Thyroid gland (tissue), 4 donors: ENCODE results near the gene ZNF335. TPM values are rescaled to one million over a fixed set of nuclear protein-coding genes. Genes with fewer than 3 reads are reported as not detected.

Experiments used
- DNase-seq, 2 donors: peaks; one replicate each; pipeline ENCODE4 v3.0.0-alpha.2; 2019
- H3K27ac ChIP-seq, 3 donors: fragments of 200-600 bp; sonication (generic); 1 replicate in 2 of 3; 2 replicates in 1 of 3; pipeline ENCODE4 v1.5.1; 2016 to 2019; ENCODE audit warnings: mild to moderate bottlenecking in 1 of 3, moderate library complexity in 1 of 3
- H3K27me3 ChIP-seq: fragments of 200-600 bp; sonication (generic); one replicate; pipeline ENCODE4 v1.5.1; 2019
- H3K36me3 ChIP-seq, 2 donors: fragments of 200-600 bp; sonication (generic); one replicate each; pipeline ENCODE4 v1.5.1; 2016 to 2019
- H3K4me1 ChIP-seq, 2 donors: fragments of 200-600 bp; sonication (generic); one replicate each; pipeline ENCODE4 v1.5.1; 2017 to 2019
- H3K4me3 ChIP-seq, 3 donors: fragments of 200-600 bp; sonication (generic); replicated peaks in 1 of 3; 1 replicate in 2 of 3; 2 replicates in 1 of 3; pipeline ENCODE4 v1.5.1; 2016; ENCODE audit warnings: mild to moderate bottlenecking in 1 of 3
- H3K9me3 ChIP-seq: fragments of 200-600 bp; sonication (generic); one replicate; pipeline ENCODE4 v1.5.1; 2017
- CTCF ChIP-seq, 6 experiments: fragments of 200-600 bp in 3 of 6; fragments of 450-650 bp in 3 of 6; sonication (generic) in 3 of 6; IDR thresholded peaks; one replicate each; pipeline ENCODE4 v1.5.1; 2016 to 2019; ENCODE audit warnings: antibody characterized with exemption in 6 of 6, mild to moderate bottlenecking in 2 of 6, inconsistent platforms in 1 of 6, moderate library complexity in 1 of 6
- POLR2A ChIP-seq, 2 donors: fragments of 450-650 bp; IDR thresholded peaks; one replicate each; pipeline ENCODE4 v1.6.1; 2017; ENCODE audit warnings: antibody characterized with exemption in 2 of 2, mild to moderate bottlenecking in 2 of 2, moderate library complexity in 1 of 2
- WGBS, 2 donors: methylation state at CpG; one replicate each; pipeline ENCODE4 v1.1.5; 2017; 5-methylcytosine and 5-hydroxymethylcytosine counted together
- intact Hi-C: fragments of 100-400 bp; cut with DNase I; formaldehyde crosslinking; loops from one replicate; pipeline ENCODE4 v1.15.1; 2023
- total RNA-seq, 4 donors: library from RNA; depleted of rRNA; stranded (reverse); fragments of >200 nt; gene quantifications; one replicate each; pipeline ENCODE4 v1.2.3, GENCODE V29; 2016

ZNF335 gene
- total RNA-seq, 4 donors from 2014 or later, result 18.1 to 31.6 (median 25.6) TPM

GRCh38 chr20:45924391-45925261 lies 47.4 kb downstream of the ZNF335 start:
- intact Hi-C loops, result no loop called here

GRCh38 chr20:45921337-45922189 lies 50.4 kb downstream of the ZNF335 start:
- H3K4me3 ChIP-seq, result no peak overlapping the region
- WGBS, 2 donors, result 82 to 83% methylated on average over 11 of the region's 11 CpGs
- no peaks in the 10 kb centered on the region for H3K36me3 ChIP-seq
- H3K9me3 ChIP-seq, result no peaks in the 10 kb centered on the region
- H3K27me3 ChIP-seq, result no peaks in the 10 kb centered on the region
- no peak overlapping the region for H3K27ac ChIP-seq
- no peak for TF ChIP-seq POLR2A (IDR thresholded peaks at IDR 0.05)
- no peak for TF ChIP-seq CTCF (IDR thresholded peaks at IDR 0.05)
- intact Hi-C loops, result no loop called here
- H3K4me1 ChIP-seq, result peaks cover 6 to 32% of the 10 kb centered on the region in 2 donors
- DNase-seq, result no peak

More at GRCh38 chr20:45924391-45925261, 47.4 kb downstream of the ZNF335 start:
- Histone ChIP-seq H3K36me3 (no peaks in the 10 kb centered on the region), H3K9me3 (no peaks in the 10 kb centered on the region), H3K27ac (peak overlapping the region; percentile 49 to 77 (median 73)), H3K4me3 (no peak overlapping the region), H3K4me1 (peaks cover 6 to 17% of the 10 kb centered on the region in 2 donors), H3K27me3 (no peaks in the 10 kb centered on the region)
- TF ChIP-seq CTCF (IDR thresholded peaks at IDR 0.05), result no peak
- TF ChIP-seq POLR2A (IDR thresholded peaks at IDR 0.05), result no peak
- WGBS, 2 donors, result 52 to 61% methylated on average over 18 to 21 of the region's 21 CpGs
- DNase-seq, result peak; percentile 35 to 44

- intact Hi-C loops, result no loop called here
- peak overlapping the region; percentile 33 to 61 (median 50) for H3K27ac ChIP-seq
- peaks cover 6 to 32% of the 10 kb centered on the region in 2 donors for H3K4me1 ChIP-seq
- TF ChIP-seq CTCF (IDR thresholded peaks at IDR 0.05) (no peak), POLR2A (IDR thresholded peaks at IDR 0.05) (no peak)
- 68 to 73% methylated on average over 9 of the region's 9 CpGs for WGBS, 2 donors
- H3K9me3 ChIP-seq, result no peaks in the 10 kb centered on the region
- no peak for DNase-seq
- H3K27me3 ChIP-seq, result no peaks in the 10 kb centered on the region
- no peak overlapping the region for H3K4me3 ChIP-seq
- no peaks in the 10 kb centered on the region for H3K36me3 ChIP-seq
Measured at GRCh38 chr20:45920462-45921336, 51.3 kb downstream of the ZNF335 start.

GRCh38 chr20:45919542-45920399 lies 52.2 kb downstream of the ZNF335 start:
- WGBS, 2 donors, result 37 to 40% methylated on average over 10 to 11 of the region's 11 CpGs
- Histone ChIP-seq H3K4me1 (peaks cover 6 to 30% of the 10 kb centered on the region in 2 donors), H3K36me3 (no peaks in the 10 kb centered on the region), H3K27ac (peak overlapping the region; percentile 39 to 61 (median 50)), H3K27me3 (no peaks in the 10 kb centered on the region), H3K4me3 (no peak overlapping the region), H3K9me3 (no peaks in the 10 kb centered on the region)
- intact Hi-C loops, result no loop called here
- DNase-seq, result peak; percentile 27 to 31
- TF ChIP-seq CTCF (IDR thresholded peaks at IDR 0.05) (no peak), POLR2A (IDR thresholded peaks at IDR 0.05) (no peak)
